ENCODE measurements around the gene SCRN1.

Gene SCRN1

DNA sequence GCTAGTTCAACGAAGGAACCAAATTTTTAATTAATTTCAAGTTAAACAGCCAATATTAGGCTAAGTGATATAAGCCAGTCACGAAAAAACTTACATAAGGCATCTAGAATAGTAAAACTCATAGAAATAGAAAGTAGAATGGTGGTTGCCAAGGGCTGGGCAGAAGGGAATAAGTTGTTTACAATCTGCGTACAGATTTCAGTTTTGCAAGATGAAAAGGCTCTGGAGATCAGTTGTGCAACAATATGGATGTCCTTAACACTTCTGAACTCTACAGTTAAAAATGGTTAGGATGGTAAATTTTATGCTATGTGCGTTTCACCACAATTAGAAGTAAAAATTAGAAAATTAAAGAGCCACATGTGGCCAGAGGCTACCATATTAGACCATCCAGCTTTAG is 13.3 kb downstream of the SCRN1 start:
- H3K36me3 ChIP-seq (replicated peaks; ENCODE audit: insufficient read depth, low read length), result no peaks in the 10 kb centered on the region
- no peaks in the 10 kb centered on the region for H3K9me2 ChIP-seq (replicated peaks; ENCODE audit: insufficient read depth, low read length)
- no peaks in the 10 kb centered on the region for H4K20me1 ChIP-seq (ENCODE audit: insufficient read depth, low read length)
- H3K27ac ChIP-seq (ENCODE audit: low read length), result no peak overlapping the region
- H2AFZ ChIP-seq (ENCODE audit: low read length), result no peak overlapping the region
- no peak overlapping the region for H3K4me2 ChIP-seq (ENCODE audit: low read depth, low read length)
- no peak overlapping the region for H3K9ac ChIP-seq (ENCODE audit: low read length)
- no peak overlapping the region for H3K4me3 ChIP-seq (ENCODE audit: low read length)
- no peaks in the 10 kb centered on the region for H3K79me2 ChIP-seq (ENCODE audit: low read length)
- DNase-seq, result no peak
- TF ChIP-seq EZH2phosphoT487 (IDR thresholded peaks at IDR 0.05; ENCODE audit: low read length) (no peak), EZH2 (optimal IDR thresholded peaks at IDR 0.05; ENCODE audit: low read depth, low read length) (no peak)
- TF ChIP-seq, protein P1, sequence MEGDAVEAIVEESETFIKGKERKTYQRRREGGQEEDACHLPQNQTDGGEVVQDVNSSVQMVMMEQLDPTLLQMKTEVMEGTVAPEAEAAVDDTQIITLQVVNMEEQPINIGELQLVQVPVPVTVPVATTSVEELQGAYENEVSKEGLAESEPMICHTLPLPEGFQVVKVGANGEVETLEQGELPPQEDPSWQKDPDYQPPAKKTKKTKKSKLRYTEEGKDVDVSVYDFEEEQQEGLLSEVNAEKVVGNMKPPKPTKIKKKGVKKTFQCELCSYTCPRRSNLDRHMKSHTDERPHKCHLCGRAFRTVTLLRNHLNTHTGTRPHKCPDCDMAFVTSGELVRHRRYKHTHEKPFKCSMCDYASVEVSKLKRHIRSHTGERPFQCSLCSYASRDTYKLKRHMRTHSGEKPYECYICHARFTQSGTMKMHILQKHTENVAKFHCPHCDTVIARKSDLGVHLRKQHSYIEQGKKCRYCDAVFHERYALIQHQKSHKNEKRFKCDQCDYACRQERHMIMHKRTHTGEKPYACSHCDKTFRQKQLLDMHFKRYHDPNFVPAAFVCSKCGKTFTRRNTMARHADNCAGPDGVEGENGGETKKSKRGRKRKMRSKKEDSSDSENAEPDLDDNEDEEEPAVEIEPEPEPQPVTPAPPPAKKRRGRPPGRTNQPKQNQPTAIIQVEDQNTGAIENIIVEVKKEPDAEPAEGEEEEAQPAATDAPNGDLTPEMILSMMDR (IDR thresholded peaks at IDR 0.05; ENCODE audit: low read length), result no peak
- no peaks in the 10 kb centered on the region for H3K27me3 ChIP-seq (replicated peaks; ENCODE audit: insufficient read depth, low read length)
- H3F3A ChIP-seq (ENCODE audit: insufficient read depth, low read length), result no peaks in the 10 kb centered on the region
- no peaks in the 10 kb centered on the region for H3K4me1 ChIP-seq (ENCODE audit: low read length)
- H3K9me3 ChIP-seq (replicated peaks; ENCODE audit: insufficient read depth, low read length), result no peaks in the 10 kb centered on the region; the same call in 1 of the 2 replicates

DNA sequence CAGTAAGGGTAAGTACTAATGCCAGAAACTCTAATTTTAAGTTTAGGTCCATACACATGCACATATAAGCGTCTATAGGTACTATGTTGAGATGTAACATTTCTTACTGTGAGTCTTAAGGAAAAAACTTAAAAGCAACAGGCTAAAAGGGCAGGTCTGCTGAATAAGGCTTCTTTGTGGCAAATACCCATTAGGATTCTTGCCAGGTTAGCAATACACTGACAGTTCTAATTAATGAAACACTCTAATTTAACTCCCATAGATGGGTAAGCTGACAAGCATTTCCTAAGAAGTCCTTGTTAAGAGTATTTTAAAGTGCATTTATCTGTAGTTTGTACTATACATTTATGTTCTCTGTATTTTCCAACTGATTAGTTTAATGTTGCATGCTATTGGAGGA is 14.0 kb downstream of the SCRN1 start:
- no peak for TF ChIP-seq EZH2phosphoT487 (IDR thresholded peaks at IDR 0.05; ENCODE audit: low read length)
- no peak for TF ChIP-seq EZH2 (optimal IDR thresholded peaks at IDR 0.05; ENCODE audit: low read depth, low read length)
- TF ChIP-seq, protein P1 (IDR thresholded peaks at IDR 0.05; ENCODE audit: low read length), result no peak
- no peak for DNase-seq
- H3K36me3 ChIP-seq (replicated peaks; ENCODE audit: insufficient read depth, low read length), result no peaks in the 10 kb centered on the region
- no peak overlapping the region for H3K9ac ChIP-seq (ENCODE audit: low read length)
- no peaks in the 10 kb centered on the region; the same call in 1 of the 2 replicates for H3K9me3 ChIP-seq (replicated peaks; ENCODE audit: insufficient read depth, low read length)
- H2AFZ ChIP-seq (ENCODE audit: low read length), result no peak overlapping the region
- no peak overlapping the region for H3K4me2 ChIP-seq (ENCODE audit: low read depth, low read length)
- no peaks in the 10 kb centered on the region for H3K9me2 ChIP-seq (replicated peaks; ENCODE audit: insufficient read depth, low read length)
- H3K27me3 ChIP-seq (replicated peaks; ENCODE audit: insufficient read depth, low read length), result no peaks in the 10 kb centered on the region
- H4K20me1 ChIP-seq (ENCODE audit: insufficient read depth, low read length), result no peaks in the 10 kb centered on the region
- no peaks in the 10 kb centered on the region for H3K79me2 ChIP-seq (ENCODE audit: low read length)
- H3F3A ChIP-seq (ENCODE audit: insufficient read depth, low read length), result no peaks in the 10 kb centered on the region
- H3K4me1 ChIP-seq (ENCODE audit: low read length), result no peaks in the 10 kb centered on the region
- no peak overlapping the region for H3K4me3 ChIP-seq (ENCODE audit: low read length)
- no peak overlapping the region for H3K27ac ChIP-seq (ENCODE audit: low read length)

DNA sequence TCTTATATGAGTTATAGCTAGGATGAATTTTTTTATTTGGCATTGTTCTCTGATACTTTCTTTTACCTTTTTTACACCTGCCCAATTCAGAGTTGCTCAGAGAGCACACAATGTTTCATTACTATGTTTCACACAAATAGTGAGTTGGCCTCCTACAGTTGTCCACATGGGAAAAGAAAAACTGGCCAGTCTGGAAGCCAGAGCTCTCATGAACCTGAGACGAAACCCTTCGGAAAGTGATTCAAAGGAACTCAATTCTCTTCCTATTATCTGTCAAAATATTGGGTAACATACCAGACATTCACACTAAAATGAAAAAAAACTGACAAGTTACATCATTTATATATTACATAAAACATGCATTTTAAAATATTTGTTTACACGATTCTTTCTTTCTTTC is 15.3 kb downstream of the SCRN1 start:
- DNase-seq, result no peak
- Histone ChIP-seq H4K20me1 (ENCODE audit: insufficient read depth, low read length) (no peaks in the 10 kb centered on the region), H3K36me3 (replicated peaks; ENCODE audit: insufficient read depth, low read length) (no peaks in the 10 kb centered on the region), H3F3A (ENCODE audit: insufficient read depth, low read length) (no peaks in the 10 kb centered on the region), H3K79me2 (ENCODE audit: low read length) (no peaks in the 10 kb centered on the region), H3K4me1 (ENCODE audit: low read length) (no peaks in the 10 kb centered on the region), H3K4me3 (ENCODE audit: low read length) (no peak overlapping the region), H3K27me3 (replicated peaks; ENCODE audit: insufficient read depth, low read length) (no peaks in the 10 kb centered on the region), H2AFZ (ENCODE audit: low read length) (no peak overlapping the region), H3K4me2 (ENCODE audit: low read depth, low read length) (no peak overlapping the region), H3K9me3 (replicated peaks; ENCODE audit: insufficient read depth, low read length) (no peaks in the 10 kb centered on the region), H3K9me2 (replicated peaks; ENCODE audit: insufficient read depth, low read length) (no peaks in the 10 kb centered on the region), H3K9ac (ENCODE audit: low read length) (no peak overlapping the region), H3K27ac (ENCODE audit: low read length) (no peak overlapping the region)
- TF ChIP-seq, protein P1 (IDR thresholded peaks at IDR 0.05; ENCODE audit: low read length), result no peak
- TF ChIP-seq EZH2 (optimal IDR thresholded peaks at IDR 0.05; ENCODE audit: low read depth, low read length) (no peak), EZH2phosphoT487 (IDR thresholded peaks at IDR 0.05; ENCODE audit: low read length) (no peak)
